ENCODE results near the gene ZNF521.

The ZNF521 gene

DNA sequence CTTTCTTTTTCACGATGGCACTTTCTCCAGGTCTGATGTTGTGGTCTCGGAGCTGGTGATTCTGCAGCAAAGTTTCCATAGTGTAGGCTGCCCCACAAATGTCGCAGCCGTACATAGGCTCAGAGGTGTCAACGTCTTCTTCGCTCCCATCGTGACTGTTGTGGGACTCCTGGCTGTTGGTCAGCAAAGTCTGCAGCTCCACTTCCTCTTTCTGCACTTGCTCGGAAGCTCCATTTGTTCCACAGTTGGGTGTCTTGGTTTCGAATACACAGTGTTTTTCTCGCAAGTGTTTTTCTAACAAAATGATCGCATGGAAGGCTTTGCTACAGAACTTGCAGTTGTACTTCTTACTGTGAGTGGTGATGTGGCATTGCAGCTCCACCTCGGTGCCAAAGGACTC lies 126.8 kb downstream of the ZNF521 start:
- no peak for DNase-seq (ENCODE audit: low spot score)

DNA sequence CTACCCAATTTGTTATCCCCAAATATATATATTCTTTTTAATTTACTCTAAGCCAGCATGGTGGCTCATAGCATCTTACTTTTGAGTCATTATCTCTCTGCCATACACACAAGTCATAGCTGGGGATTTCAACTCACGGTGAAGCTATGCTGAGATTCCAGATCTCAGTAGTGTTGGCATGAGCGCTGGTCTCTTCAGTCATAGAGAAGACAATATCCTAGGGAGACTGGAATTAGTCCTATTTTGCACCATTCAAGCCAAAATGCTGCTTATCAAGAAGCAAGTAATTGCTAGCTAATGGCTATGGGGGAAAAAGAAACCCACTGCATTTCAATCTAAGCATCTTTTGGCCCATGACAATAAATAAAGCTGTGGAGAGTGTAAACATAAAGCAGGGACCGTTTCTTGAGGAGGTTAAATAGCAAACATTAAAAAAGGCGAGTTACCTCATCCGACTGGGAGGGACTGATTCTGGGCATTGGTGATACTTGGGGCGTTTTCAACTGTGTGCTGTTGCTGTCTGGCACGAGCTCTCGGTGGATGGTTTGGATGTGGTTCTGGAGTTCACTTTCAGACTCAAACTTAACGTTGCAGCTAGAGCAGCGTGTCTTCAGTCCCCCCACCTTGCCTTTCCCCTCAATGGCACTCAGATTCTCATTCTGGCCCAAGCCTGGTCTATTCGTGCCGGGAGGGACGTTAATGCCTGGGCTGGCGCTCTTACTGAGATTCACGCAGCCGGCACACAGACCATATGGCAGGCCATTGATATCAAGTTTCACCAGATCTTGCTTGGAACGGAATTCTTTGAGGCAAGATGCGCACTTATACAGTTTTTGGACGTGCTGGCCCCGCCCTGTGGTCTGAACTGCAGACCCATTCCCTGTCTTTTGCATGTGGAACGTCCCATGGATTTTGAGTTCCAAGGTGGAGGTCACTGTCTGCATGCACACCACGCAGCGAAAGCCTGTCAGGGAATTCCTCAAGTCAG lies 127.8 kb downstream of the ZNF521 start:
- DNase-seq (ENCODE audit: low spot score), result no peak

DNA sequence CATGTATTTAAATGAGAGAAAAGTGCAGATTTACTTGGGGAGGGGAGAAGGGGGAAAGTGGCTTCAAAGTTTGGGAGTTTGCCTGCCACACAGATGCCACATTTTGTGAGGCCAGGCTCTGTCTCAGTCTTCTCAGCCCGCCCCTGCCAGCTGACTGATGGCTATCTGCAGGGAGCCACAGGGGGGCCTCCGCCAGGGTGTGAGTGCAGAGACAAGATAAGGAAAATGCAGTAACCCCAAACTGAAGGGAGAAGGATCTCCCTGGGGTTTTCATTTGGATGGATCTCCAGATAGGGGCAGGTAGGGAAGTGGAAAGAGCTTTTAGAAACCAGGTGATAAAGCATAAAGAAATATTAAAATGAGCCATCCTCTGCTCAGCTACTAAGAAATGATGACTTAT lies 128.8 kb downstream of the ZNF521 start:
- DNase-seq (ENCODE audit: low spot score), result no peak

DNA sequence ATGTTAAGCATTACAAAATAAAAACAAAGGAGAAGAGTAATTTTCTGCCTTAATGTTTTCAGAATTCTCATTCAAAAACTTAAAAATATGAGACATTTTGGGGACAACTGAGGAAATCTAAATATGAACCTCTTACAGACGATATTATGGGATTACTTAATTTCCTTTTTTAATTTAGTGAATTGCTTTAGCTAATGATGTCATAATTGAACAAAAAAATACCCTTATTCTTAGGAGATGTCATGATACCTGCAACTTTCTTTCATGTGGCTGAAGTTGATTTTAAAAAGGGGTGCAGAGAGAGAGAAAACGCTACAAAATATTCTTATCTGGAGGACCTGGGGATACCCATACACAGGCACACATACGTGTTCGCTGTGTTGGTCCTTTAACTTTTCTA lies 129.3 kb downstream of the ZNF521 start:
- no peak for DNase-seq (ENCODE audit: low spot score)

DNA sequence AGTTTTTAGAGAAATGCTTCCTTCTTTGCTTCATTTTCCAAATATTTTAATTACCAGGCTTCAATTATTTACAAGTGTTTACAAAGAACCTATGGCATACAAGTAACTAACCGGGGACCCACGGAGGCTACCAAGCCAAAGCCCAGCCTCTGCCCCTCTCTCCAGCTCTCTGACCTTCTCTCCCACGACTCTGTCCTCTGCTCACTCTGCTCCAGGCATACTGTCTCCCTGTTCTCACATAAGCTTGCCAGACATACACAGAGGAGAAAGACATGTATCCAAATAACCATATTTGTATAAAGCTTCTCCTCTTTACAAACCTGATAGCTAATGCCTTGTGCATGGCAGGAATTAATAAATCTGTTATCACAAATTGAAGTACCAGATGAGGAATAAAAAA lies 141.3 kb downstream of the ZNF521 start:
- DNase-seq (ENCODE audit: low spot score), result no peak

DNA sequence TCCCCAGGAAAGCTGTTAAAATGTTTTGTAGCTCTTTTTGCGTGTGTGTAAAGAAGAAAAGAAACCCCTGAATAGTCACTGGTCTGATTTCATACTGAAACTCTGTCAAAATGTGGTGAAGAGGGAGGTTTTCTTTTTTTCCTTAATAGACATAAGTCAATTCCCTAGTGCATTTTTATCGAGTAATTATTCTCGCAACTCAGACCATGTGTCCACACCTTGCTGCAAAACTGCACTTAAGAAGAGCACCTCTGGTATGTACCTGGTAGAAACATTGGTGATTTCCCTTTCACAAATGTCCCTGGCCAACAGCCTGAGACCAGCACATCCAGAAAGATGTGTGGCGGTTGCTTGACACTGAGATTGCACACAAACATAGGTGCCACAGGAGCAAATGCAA lies 159.9 kb downstream of the ZNF521 start:
- no peak for DNase-seq (ENCODE audit: low spot score)

DNA sequence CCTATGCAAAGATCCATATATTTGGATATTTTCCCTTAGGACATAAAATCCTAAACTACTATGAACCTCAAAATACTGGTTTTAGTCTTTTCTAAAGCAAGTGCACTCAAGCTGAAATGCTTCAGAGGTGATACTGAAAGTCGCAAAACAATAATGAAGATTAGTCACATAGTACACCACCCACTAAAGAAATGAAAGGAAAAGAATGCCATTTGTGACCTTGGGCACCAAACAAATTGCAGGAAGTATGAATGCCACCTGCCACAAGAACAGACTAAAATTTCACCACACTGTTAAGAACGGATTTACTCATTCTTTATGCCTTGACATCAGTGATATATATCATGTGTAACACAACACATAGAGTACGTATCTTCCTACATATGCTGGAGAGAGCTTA lies 161.5 kb downstream of the ZNF521 start:
- DNase-seq (ENCODE audit: low spot score), result no peak

DNA sequence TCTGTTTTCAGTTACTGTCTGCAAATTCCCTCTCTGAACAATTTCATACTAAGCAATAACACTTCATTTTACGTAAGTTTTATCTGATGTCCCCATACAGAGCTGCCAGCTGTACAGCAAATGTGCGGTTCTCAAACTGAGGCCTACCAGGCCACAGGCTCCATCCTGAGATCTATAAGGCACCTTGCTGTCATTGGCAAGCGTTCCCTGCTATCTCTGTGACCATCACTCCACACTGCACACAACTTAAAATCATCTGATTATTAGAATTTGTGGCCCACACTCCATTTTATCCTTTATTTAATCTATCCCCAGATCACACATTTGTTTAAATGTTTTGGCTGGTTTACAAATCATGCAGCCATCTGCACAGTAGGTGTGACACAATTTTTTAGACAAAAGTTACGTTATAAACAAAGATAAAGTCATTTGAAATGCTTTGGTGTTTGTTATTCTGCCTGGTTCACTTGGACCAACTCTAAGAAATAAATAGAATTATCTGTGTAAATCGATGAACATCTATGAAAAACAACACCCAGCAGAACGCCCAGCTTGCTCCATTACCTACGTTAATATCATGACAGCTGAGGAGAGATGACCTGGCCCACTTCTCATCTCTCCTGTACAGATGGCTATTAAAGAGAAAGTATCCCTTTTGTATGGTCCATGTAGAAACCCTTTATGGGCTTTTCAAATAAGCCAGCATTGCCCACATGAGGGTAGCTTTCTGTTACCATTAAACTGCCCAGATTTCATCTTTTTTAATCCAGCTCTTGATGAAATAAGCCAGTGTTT lies 162.4 kb downstream of the ZNF521 start:
- no peak for DNase-seq (ENCODE audit: low spot score)

DNA sequence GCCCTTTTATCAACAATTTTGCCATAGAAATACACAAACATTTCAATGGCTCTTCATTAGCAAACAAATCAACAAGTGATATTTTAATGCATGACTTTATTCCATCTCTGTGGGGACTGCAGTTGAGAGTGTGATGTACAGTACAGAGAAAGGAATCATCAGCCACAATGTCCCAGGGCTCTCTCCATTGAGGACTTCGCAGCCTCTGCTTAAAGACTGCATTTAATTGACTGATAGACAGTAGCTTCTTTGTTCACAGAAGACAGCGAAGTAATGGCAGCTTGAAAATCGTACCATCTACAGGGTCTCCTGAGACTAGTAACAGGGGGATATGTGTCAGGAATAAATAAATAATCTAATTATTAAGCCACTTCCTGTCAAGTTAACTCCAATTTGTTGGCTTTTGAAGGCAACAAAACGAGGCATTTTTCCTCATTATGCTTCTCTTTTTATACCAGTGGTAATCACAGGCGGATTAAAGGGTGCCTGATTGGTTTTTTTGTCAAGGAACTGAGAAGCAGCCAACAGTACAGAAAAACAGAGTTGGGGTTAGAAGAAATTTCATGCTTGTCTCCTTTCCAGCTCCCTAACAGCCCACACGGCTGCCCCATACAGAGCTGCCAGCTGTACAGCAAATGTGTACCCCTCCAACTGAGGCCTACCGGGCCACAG lies 164.3 kb downstream of the ZNF521 start:
- DNase-seq (ENCODE audit: low spot score), result no peak

DNA sequence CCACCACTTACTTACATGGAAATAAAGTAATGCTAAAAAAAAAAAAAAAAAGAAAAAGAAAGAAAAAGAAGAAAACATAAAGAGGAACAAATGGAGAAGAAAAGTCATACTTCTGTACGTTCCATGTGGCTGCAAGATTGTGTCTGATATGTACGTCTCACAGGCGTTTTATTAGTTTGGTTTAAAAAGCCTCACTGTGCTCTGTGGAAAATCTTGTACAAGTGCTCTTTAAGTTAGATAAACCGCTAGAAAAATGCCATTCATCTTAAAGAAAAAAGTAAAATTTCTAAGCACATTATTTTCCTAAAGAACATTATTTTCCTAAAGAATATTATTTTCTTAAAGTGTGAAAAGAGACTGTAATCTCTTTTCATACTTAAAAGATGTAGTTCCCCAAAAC lies 165.1 kb downstream of the ZNF521 start:
- no peak for DNase-seq (ENCODE audit: low spot score)

DNA sequence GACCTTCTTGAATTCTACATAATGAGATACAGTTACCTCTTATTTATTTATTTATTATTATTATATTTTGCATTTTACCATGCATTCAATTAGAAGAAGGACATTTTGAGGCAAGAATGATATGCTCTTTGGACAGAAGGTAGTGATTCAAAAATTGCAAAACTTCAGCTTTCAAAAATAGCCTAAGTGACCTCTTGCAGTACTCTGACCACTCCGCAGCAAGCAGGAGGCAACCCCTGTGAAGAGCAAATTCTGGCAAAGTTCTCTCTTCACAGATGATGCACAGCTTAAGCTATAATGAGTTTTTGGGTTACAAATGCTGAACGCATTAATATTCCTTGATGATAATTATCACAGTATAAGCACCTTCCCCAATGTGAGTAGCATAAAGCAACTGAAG lies 170.0 kb downstream of the ZNF521 start:
- DNase-seq (ENCODE audit: low spot score), result no peak

DNA sequence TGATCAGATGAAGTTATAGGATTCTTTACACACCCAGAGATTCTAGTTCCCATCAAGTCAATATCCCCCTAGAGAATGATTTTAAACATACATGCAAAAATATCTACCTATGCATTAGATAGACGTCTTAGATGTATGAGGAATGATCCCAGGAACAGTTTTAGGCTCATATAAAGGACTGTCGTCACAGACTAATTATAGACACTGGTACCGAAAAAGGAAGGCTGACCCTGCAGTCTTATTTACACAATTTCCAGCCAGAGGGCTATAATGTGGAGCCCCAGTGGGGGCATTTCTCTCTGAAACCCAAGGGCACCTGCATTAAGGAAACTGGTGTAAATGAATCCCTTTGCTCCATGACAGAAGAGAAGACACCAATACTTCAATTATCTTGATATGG lies 170.4 kb downstream of the ZNF521 start:
- DNase-seq (ENCODE audit: low spot score), result no peak

DNA sequence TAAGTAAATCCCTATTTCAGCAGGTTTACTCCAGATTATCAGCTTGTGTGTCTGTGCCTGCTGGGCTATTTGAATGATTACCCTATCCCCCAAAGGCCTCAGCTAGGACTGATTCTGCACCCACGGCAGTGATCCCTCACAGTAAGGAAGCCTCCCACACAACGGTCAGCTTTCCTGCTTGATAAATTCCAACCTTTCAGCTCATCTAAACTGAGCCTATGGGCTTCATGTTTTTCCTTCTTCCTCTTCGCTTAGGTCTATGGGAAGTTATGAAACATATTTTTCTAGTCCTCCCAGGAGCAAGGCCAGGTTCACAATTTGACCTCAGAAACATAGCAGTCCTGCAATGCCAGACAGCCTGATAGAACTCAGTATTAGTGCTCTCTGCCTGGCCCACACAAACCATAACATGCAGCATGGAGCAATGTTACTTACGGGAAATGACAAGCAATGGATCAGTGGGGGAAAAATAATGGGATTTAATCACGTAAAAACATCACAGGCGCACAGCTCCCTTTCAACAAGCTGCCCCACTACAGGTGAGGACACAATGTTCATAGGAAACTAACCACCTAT lies 170.9 kb downstream of the ZNF521 start:
- DNase-seq (ENCODE audit: low spot score), result no peak

DNA sequence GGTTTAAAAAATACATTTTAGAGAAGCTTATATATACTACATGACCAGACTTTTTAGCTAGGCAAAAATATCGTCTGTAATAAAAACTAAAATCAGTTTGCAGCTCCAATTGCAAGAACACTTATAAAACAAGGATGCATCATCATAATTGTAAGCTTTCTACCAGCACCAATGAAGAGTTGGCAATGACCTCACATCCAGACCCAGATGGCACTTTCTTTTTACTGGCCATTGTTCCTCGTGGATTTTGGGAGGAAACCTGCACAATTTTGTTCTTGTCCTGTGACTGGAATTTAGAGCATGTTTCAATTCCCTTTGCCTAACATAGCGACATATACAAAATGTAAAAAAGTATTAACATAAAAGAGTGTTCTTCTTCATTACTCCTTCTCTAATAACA lies 174.3 kb downstream of the ZNF521 start:
- DNase-seq (ENCODE audit: low spot score), result no peak

DNA sequence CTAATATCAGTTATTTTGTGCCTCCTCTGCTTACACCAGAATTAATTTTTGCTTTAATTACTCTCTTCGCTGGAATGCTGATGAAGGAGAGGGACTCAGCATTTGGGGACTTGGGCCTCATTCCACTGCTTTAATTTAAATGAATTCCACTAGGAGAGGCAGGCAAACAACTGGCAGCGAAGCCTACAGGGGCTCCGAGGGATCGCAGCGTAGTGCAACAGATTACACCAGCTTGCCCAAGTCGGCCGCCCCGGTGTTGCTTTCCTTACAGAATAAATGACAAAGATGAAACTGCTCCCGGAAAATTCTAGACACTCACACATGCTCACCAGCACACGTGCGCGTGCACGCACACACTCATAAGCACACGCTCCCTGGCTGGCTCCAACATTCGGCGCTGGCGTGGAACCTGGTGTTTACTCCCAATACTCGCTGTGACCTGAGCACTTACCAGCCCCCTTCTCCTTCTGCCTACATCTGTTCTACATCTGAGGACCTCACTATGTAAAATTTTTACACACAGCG lies 175.4 kb downstream of the ZNF521 start:
- DNase-seq (ENCODE audit: low spot score), result no peak

DNA sequence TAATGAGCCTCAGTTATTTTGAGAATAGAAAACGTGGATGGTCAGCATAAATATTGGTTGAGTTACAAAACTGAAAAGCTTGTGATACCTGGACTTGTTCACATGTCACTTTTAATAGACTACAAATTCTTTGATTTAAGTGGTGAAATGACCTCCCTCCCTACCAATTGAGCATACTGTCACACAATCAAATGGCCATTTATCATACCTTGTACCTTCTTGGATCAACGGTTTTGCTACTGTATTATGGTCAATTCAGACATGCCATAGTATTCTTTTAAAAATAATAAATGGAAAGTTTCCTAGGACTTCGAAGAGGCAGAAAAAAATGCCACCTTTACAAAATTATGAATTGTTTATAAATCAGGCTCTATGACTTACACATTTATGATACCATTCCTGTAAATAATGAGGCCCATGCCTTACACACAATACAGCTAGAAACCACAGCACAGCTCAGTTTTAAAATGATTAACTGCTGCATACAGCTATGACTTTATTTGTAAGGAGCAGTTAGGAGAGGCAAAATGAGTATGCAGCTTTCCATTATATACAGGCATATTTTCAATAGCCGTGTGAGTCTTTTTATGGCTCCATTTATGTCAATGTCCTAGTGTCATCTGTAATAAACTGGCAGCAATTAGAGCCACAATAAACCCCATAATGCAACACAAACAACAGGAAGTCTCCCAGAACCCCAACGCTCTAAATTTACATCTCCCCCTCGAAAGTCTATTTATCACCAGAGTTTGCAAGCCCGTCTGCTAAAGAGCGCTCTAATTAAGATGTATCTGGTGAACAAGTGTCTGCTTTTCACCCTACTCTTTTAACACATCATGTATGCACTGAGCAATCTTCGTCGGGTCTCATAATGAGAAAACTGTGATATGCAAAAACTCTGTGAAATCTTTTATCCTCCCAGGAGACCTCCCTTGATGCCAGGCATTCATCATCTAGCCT lies 176.1 kb downstream of the ZNF521 start:
- no peak for DNase-seq (ENCODE audit: low spot score)

DNA sequence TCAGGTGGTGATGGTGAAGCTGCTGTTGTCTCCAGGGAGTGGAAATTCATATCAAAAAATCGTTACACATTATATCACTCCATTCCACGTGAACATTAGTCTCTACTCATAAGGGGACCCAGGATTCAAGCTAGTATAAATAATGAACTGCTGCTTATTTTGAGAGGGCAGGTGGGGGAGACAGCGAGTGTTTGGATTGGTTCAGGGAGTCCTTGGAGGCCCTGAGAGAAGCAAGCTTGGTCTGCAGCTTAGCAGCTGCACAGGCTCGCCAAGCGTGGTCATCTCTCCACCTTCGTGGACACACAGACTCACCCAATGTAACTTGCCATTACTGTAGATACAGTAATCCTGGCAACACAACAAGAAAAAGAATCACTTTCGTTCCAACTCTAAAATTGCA lies 177.6 kb downstream of the ZNF521 start:
- DNase-seq (ENCODE audit: low spot score), result no peak

DNA sequence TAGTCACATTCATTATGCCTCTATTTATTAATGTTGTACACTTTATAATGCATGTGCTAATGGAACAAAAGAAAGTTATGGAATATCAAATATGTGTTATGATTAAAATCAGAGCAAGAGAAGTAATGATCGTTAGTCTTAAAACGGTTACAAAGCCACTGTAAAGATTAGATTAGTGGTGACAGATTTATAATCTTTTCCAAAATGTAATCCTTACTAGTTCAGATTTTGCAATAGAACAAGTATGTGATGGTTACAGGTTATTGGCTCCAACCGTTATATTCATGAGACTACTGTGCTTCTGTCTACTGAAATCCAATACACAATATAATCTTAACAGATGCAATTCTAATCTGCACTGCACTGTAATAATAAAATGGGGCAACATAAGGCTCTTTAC lies 180.6 kb downstream of the ZNF521 start:
- DNase-seq (ENCODE audit: low spot score), result no peak

DNA sequence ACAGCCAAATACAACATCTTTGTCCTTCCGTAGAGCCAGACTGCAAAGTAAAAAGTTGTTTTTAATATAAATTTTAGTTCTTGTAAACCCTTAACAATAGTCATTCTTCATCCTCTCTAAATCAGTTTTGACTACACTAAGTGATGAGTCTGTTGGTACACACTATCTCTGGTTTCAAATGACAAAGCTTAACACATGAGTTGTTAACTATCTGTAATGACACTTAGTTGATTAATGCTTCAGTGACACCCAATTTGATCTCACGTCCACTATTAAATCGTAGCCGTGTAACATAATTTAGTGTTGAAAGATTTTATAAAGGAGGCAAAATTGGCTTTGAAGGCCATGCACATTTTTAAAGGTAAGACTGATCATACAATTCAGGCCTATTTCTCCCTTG lies 181.6 kb downstream of the ZNF521 start:
- no peak for DNase-seq (ENCODE audit: low spot score)

DNA sequence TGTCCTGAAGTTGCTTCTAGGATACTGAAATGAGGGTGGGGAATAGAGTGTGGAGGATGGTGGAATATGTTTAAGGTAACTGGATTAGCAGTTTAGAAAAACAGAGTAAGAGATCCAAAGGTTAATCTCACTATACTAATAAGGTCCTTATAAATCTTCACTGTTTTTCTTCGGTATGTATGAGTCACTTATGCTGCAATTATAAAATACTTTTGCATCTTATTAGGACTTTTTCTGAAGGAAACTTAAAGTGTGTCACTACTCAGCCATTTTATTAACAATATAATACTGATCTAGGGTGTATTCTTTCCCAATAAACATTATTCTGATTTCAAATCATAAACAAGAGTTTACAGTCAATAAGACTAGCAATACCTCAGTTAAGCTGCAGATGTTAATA lies 182.3 kb downstream of the ZNF521 start:
- DNase-seq (ENCODE audit: low spot score), result no peak
